Cardiac fibroblast (primary cell): Measurements from ENCODE around the gene CCDC7.

Experiments
- DNase-seq, 2 donors: peaks; one replicate each; pipeline versions ENCODE4 v3.0.0 to v3.0.0-alpha.2; 2010; ENCODE audit warnings: low read depth in 2 of 2
- H3K4me3 ChIP-seq, 2 donors: replicated peaks in 1 of 2; 1 replicate in 1 of 2; 2 replicates in 1 of 2; pipeline ENCODE4 v1.5.1; 2011; ENCODE audit warnings: low read depth in 2 of 2, low read length in 2 of 2, mild to moderate bottlenecking in 2 of 2, moderate library complexity in 1 of 2
- TF ChIP-seq, protein P1 (sequence below): IDR thresholded peaks from one replicate; pipeline ENCODE4 v1.5.1; 2011; ENCODE audit warnings: low read depth, mild to moderate bottlenecking, low read length, inconsistent platforms

The CCDC7 gene

GRCh38 chr10:32616438-32616837, 170.5 kb downstream of the CCDC7 start:
- H3K4me3 ChIP-seq = no peak overlapping the region
- DNase-seq = no peak
- TF ChIP-seq, protein P1, sequence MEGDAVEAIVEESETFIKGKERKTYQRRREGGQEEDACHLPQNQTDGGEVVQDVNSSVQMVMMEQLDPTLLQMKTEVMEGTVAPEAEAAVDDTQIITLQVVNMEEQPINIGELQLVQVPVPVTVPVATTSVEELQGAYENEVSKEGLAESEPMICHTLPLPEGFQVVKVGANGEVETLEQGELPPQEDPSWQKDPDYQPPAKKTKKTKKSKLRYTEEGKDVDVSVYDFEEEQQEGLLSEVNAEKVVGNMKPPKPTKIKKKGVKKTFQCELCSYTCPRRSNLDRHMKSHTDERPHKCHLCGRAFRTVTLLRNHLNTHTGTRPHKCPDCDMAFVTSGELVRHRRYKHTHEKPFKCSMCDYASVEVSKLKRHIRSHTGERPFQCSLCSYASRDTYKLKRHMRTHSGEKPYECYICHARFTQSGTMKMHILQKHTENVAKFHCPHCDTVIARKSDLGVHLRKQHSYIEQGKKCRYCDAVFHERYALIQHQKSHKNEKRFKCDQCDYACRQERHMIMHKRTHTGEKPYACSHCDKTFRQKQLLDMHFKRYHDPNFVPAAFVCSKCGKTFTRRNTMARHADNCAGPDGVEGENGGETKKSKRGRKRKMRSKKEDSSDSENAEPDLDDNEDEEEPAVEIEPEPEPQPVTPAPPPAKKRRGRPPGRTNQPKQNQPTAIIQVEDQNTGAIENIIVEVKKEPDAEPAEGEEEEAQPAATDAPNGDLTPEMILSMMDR = no peak

DNA sequence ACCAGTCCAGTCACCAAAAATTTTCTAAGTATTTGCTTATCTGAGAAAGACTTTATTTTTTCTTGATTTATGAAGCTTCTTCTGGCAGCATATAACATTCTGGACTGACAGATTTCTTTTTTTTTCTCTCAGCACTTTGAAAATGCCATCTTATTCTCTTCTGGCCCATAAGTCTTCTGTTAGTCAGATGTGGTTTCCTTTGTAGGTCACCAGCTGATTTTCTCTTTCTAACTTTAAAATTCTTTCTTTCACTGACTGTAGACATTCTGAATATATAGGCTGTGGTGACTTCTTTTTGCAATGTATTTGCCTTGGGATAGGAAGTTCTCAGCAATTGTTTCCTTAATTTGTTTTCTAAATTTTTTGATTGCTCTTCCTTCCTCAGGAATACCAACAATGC, 172.5 kb downstream of the CCDC7 start:
- TF ChIP-seq, protein P1 = no peak
- DNase-seq = no peak

GRCh38 chr10:32621969-32622368, 176.0 kb downstream of the CCDC7 start:
- no peak overlapping the region for H3K4me3 ChIP-seq
- TF ChIP-seq, protein P1 = no peak
- DNase-seq = no peak

More for the DNA sequence above, 172.5 kb downstream of the CCDC7 start:
- H3K4me3 ChIP-seq = no peak overlapping the region

GRCh38 chr10:32622409-32622808, 176.5 kb downstream of the CCDC7 start:
- DNase-seq = no peak
- TF ChIP-seq, protein P1 = no peak

DNA sequence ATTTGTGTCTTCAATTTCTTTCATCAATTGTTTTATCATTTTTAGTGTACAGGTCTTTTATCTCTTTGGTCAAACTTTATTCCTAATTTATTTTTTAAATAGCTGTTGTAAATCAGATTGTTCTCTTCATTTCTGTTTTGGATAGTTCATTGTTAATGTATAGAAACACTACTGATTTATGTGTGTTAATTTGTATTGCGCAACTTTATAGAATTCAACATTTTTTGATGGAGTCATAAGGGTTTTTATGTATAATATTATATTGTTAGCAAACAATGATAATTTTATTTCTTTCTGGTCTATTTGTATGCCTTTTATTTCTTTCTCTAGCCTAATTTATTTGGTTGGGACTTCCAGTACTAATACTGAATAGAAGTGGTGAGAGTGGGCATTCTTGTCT, 181.2 kb downstream of the CCDC7 start:
- H3K4me3 ChIP-seq = no peak overlapping the region
- TF ChIP-seq, protein P1 = no peak
- no peak for DNase-seq

More at GRCh38 chr10:32622409-32622808, 176.5 kb downstream of the CCDC7 start:
- no peak overlapping the region for H3K4me3 ChIP-seq

DNA sequence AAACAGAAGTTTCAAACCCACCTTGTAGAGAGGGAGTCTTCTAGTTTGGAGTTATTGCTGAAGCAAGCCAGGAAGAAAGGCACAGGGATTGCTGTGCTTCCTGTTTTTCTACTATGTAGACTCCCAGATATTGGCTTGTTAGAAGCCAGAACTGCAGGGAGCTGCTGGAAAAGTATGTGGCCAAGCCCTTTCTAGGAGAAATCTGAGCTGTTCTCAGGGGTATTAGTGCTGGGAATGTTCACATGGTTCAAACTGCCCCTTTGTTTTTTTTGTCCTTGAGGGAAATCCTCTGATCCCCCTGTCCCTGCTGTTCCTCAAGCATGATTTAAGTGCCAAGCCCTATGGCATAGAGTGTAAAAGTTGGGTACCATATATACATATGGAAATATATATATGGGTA, 184.0 kb downstream of the CCDC7 start:
- TF ChIP-seq, protein P1 = no peak
- no peak overlapping the region for H3K4me3 ChIP-seq
- no peak for DNase-seq

GRCh38 chr10:32646535-32646934, 200.6 kb downstream of the CCDC7 start:
- H3K4me3 ChIP-seq = no peak overlapping the region
- TF ChIP-seq, protein P1 = no peak

More at GRCh38 chr10:32646535-32646934, 200.6 kb downstream of the CCDC7 start:
- DNase-seq = no peak
